SK-N-MC (cell line): ENCODE results near the gene FBXL16.

ENCODE experiments used
- EZH2 ChIP-seq: fragments of 200-600 bp; sonication (generic); IDR thresholded peaks from one replicate; pipeline ENCODE4 v1.6.1; 2017; ENCODE audit warnings: antibody characterized with exemption
- POLR2AphosphoS5 ChIP-seq: IDR thresholded peaks from 2 replicates; pipeline ENCODE4 v1.6.1; 2012; ENCODE audit warnings: mild to moderate bottlenecking, low read depth, low read length, borderline replicate concordance

- TF ChIP-seq POLR2AphosphoS5 (no peak; the same call in 1 of the 2 replicates), EZH2 (no peak)
Measured at GRCh38 chr16:728890-729744, 23.5 kb upstream of the FBXL16 start.
